Measurements from ENCODE around the gene C1QTNF9B.

Gene C1QTNF9B

DNA sequence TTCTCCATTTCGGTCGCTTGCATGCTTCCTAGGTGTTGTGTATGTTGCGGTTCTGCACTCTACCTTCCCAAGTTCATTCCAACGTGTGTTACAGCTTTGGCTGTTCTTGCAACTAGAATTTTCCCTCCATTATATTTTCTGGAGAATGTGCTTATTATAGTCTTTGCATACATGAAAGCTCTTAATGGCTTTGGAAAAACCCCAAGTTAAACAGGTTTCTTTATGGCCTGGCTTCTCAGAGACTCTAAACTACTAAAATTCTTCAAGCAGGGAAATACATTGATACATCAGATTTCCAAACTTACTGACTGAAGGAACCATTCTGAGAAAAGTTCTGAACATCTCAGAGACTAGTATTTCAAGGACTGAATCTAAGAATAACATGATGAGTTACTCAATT, 20.0 kb downstream of the C1QTNF9B start:
- no peaks in the 10 kb centered on the region for H3K4me1 ChIP-seq (ENCODE audit: control insufficient read depth, insufficient read depth, low read length)
- DNase-seq (ENCODE audit: low read depth, low spot score): no peak
- no peak overlapping the region for H3K4me3 ChIP-seq (ENCODE audit: low read length)
- H3K27me3 ChIP-seq (ENCODE audit: control insufficient read depth, insufficient read depth, low read length): no peaks in the 10 kb centered on the region
- WGBS (ENCODE audit: insufficient coverage, insufficient read length): no CpG with 5 or more reads among the region's 4 CpGs
- no peaks in the 10 kb centered on the region for H3K9me3 ChIP-seq (ENCODE audit: control insufficient read depth, insufficient read depth, low read length)
- H3K27ac ChIP-seq (ENCODE audit: low read length): no peak overlapping the region
- H3K36me3 ChIP-seq (ENCODE audit: control insufficient read depth, insufficient read depth, low read length): 0 out of 2 replicates have a peak, but pooled peaks cover 2% of the 10 kb centered on the region

DNA sequence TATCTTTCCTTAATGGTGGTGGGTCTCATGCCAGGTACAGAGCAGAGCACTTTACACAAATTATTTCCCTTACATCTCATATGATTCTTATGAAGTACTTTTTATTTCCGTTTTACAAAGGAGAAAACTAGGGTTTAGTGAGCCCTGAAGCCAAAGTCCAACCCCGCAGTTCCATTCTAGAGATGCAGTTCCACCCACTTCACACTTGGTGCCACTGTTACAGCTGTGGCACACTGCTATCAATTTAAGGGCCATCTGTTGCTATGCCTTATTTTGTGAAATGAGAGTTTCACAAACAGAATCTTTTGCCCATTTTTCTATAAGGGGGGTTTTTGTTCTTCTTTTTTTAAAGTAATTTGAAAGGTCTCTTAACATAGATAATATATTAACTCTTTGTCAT, 21.0 kb downstream of the C1QTNF9B start:
- H3K4me1 ChIP-seq (ENCODE audit: control insufficient read depth, insufficient read depth, low read length): no peaks in the 10 kb centered on the region
- 0 out of 2 replicates have a peak, but pooled peaks cover 2% of the 10 kb centered on the region for H3K36me3 ChIP-seq (ENCODE audit: control insufficient read depth, insufficient read depth, low read length)
- no peak overlapping the region for H3K27ac ChIP-seq (ENCODE audit: low read length)
- H3K4me3 ChIP-seq (ENCODE audit: low read length): no peak overlapping the region
- WGBS (ENCODE audit: insufficient coverage, insufficient read length): no CpG with 5 or more reads among the region's 2 CpGs
- no peaks in the 10 kb centered on the region for H3K9me3 ChIP-seq (ENCODE audit: control insufficient read depth, insufficient read depth, low read length)
- DNase-seq (ENCODE audit: low read depth, low spot score): no peak
- H3K27me3 ChIP-seq (ENCODE audit: control insufficient read depth, insufficient read depth, low read length): no peaks in the 10 kb centered on the region

DNA sequence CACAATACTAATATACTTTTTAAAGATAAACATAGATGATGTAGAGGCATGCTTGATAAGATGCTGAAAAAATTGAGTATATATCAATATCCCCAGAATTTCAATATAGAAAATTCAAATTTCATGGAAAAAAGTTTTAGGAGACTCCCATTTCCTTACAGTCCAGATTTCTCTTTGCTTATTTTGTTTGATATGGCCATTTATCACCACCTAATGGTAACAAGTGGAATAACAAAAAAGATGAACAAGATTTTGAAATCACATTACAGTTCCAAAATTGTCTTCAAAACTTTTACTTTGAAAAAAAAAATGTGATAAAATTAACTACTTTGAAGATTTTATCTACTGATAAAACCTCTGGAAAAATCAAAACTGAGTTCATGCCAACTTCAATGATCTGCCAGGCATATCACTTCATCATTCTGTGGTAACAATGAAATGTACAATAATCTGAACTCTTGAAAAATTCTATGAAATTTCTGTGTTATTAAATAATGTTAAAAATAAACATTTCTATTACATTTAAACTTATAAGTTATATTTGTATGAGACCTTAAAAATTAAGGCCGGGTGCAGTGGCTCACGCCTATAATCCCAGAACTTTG, 25.6 kb downstream of the C1QTNF9B start:
- no peak overlapping the region for H3K27ac ChIP-seq (ENCODE audit: low read length)
- no peaks in the 10 kb centered on the region for H3K36me3 ChIP-seq (ENCODE audit: control insufficient read depth, insufficient read depth, low read length)
- H3K4me3 ChIP-seq (ENCODE audit: low read length): no peak overlapping the region
- no CpG with 5 or more reads among the region's 2 CpGs for WGBS (ENCODE audit: insufficient coverage, insufficient read length)
- H3K9me3 ChIP-seq (ENCODE audit: control insufficient read depth, insufficient read depth, low read length): no peaks in the 10 kb centered on the region
- no peaks in the 10 kb centered on the region for H3K4me1 ChIP-seq (ENCODE audit: control insufficient read depth, insufficient read depth, low read length)
- no peak for DNase-seq (ENCODE audit: low read depth, low spot score)
- no peaks in the 10 kb centered on the region for H3K27me3 ChIP-seq (ENCODE audit: control insufficient read depth, insufficient read depth, low read length)

DNA sequence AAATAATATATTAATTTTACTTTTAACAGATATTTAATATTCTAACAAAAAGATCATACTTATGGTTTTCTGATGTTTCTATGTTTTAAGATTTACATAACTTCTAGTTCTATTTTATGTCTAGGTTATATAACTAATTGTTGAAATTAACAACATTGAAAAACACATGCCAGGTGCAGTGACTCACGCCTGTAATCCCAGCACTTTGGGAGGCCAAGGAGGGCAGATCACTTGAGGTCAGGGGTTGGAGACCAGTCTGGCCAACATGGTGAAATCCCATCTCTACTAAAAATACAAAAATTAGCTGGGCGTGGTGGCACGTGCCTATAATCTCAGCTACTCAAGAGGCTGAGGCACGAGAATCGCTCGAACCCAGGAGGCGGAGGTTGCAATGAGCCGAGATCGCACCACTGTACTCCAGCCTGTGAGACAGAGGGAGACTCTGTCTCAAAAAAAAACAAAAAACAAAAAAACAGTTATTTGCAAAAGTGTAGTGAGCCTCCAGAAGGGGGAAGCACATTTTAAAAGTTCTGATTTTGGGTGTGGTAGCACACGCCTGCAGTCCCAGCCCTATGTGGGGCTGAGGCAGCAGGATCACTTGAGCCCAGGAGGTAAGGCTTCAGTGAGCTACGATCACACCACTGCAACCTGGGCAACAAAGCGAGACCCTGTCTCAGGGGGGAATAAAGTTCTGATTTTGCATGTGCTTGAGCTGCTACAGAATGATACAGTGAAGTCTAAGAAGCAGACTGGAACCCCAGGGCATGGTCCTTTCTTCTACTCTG, 26.8 kb downstream of the C1QTNF9B start:
- H3K4me1 ChIP-seq (ENCODE audit: control insufficient read depth, insufficient read depth, low read length): no peaks in the 10 kb centered on the region
- no peaks in the 10 kb centered on the region; the same call in 1 of the 2 replicates for H3K9me3 ChIP-seq (ENCODE audit: control insufficient read depth, insufficient read depth, low read length)
- H3K36me3 ChIP-seq (ENCODE audit: control insufficient read depth, insufficient read depth, low read length): no peaks in the 10 kb centered on the region
- no peak overlapping the region for H3K27ac ChIP-seq (ENCODE audit: low read length)
- H3K4me3 ChIP-seq (ENCODE audit: low read length): no peak overlapping the region
- H3K27me3 ChIP-seq (ENCODE audit: control insufficient read depth, insufficient read depth, low read length): no peaks in the 10 kb centered on the region
- no peak for DNase-seq (ENCODE audit: low read depth, low spot score)
- WGBS (ENCODE audit: insufficient coverage, insufficient read length): no CpG with 5 or more reads among the region's 12 CpGs

DNA sequence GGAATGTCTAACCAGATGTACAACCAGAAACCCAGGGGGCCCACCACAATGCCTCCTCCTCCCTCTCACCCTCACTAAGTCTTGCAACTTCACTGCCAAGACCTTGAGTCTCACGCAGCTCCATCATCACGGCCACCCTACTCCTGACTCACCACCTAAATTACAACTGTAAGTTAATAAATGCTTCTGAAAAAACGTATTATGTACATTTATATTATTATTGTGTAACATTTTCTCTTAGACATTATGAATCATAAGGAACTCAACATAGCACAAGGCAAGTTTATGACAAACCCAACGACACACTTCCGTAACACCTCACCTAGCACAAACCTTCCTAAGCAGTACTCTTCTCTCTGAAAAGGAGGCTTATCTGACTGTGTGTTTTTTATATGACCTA, 28.8 kb downstream of the C1QTNF9B start:
- Histone ChIP-seq H3K36me3 (ENCODE audit: control insufficient read depth, insufficient read depth, low read length) (no peaks in the 10 kb centered on the region), H3K27me3 (ENCODE audit: control insufficient read depth, insufficient read depth, low read length) (no peaks in the 10 kb centered on the region)
- no CpG with 5 or more reads among the region's 5 CpGs for WGBS (ENCODE audit: insufficient coverage, insufficient read length)

DNA sequence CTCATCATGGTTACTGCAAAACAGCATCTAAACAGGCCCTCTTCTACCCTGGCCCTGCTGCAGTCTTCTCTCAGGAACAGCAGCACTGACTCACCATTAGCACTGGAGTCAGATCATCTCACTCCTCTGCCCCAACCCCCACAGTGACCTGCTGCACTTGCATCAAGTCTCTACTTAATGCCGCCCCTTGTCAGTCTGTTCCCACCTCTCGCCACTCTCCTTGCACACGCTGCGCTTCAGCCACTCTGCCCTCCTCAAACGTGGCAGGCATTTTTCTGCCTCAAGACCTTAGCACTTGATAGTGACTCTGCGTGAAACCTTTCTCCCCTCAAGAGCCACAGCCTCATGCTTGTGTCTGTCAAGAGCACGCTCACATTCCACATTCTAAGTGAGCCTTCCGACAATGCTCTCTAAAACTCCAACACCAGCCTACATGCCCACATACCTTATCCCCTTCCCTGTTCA, 30.2 kb downstream of the C1QTNF9B start:
- Histone ChIP-seq H3K27me3 (ENCODE audit: control insufficient read depth, insufficient read depth, low read length) (no peaks in the 10 kb centered on the region), H3K4me1 (ENCODE audit: control insufficient read depth, insufficient read depth, low read length) (no peaks in the 10 kb centered on the region), H3K27ac (ENCODE audit: low read length) (no peak overlapping the region), H3K4me3 (ENCODE audit: low read length) (no peak overlapping the region), H3K9me3 (ENCODE audit: control insufficient read depth, insufficient read depth, low read length) (no peaks in the 10 kb centered on the region; the same call in 1 of the 2 replicates), H3K36me3 (ENCODE audit: control insufficient read depth, insufficient read depth, low read length) (no peaks in the 10 kb centered on the region)
- no peak for DNase-seq (ENCODE audit: low read depth, low spot score)
- no CpG with 5 or more reads among the region's 8 CpGs for whole genome bisulfite sequencing (ENCODE audit: insufficient coverage, insufficient read length)

More for the DNA sequence above, 28.8 kb downstream of the C1QTNF9B start:
- no peak for DNase-seq (ENCODE audit: low read depth, low spot score)
- H3K4me3 ChIP-seq (ENCODE audit: low read length): no peak overlapping the region
- no peaks in the 10 kb centered on the region for H3K4me1 ChIP-seq (ENCODE audit: control insufficient read depth, insufficient read depth, low read length)
- H3K9me3 ChIP-seq (ENCODE audit: control insufficient read depth, insufficient read depth, low read length): no peaks in the 10 kb centered on the region; the same call in 1 of the 2 replicates
- H3K27ac ChIP-seq (ENCODE audit: low read length): no peak overlapping the region

DNA sequence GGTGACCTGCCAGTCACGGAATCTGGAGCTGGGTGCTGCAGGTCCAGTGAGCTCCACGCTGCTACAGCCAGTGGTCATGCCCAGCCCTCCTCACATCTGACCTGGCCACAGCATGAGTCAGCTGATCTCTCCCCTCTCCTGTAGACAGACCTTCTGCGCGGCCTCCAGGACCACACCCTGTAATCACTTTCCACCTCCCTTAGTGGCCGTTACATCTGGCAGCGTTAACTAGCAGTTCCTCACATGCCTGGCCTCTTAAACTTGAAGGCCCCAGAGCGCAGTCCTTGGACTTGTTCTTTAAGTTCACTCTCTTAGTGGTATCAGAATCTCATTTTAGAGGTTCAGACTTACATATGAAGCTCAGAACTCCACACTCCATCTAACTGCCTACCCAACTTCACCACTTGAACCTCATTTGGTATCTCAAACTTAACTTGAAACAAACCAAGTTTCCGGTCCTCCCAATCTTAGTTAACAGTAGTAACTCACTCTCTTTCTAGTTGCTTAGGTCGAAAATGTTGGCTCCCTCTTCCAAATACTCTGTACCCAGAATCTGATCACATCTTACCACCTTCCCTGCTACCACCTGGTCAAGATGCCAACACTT, 30.8 kb downstream of the C1QTNF9B start:
- H3K27me3 ChIP-seq (ENCODE audit: control insufficient read depth, insufficient read depth, low read length): no peaks in the 10 kb centered on the region
- no peak for DNase-seq (ENCODE audit: low read depth, low spot score)
- WGBS (ENCODE audit: insufficient coverage, insufficient read length): no CpG with 5 or more reads among the region's 9 CpGs
- no peak overlapping the region for H3K27ac ChIP-seq (ENCODE audit: low read length)
- H3K4me1 ChIP-seq (ENCODE audit: control insufficient read depth, insufficient read depth, low read length): no peaks in the 10 kb centered on the region
- no peak overlapping the region for H3K4me3 ChIP-seq (ENCODE audit: low read length)
- H3K9me3 ChIP-seq (ENCODE audit: control insufficient read depth, insufficient read depth, low read length): no peaks in the 10 kb centered on the region; the same call in 1 of the 2 replicates
- H3K36me3 ChIP-seq (ENCODE audit: control insufficient read depth, insufficient read depth, low read length): no peaks in the 10 kb centered on the region

DNA sequence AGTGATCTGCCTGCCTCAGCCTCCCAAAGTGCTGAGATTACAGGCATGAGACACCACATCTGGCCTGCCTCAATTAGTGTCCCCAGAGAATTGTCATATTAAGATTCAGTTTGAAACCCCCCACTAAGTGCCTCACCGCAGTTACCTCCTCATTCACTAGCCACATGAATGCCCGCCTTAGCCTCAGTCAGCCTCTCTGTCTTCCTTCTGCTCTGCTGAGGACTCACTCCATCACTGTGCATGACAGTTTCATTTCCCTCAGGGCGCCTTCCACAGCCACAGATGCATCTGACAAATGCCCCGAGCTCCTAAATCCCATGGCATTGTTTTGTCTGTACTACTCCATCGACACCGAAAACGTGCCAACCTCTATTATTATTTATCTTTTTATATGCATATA, 31.4 kb downstream of the C1QTNF9B start:
- no peak overlapping the region for H3K4me3 ChIP-seq (ENCODE audit: low read length)
- 100% methylated on average over 3 of the region's 7 CpGs for WGBS (ENCODE audit: insufficient coverage, insufficient read length)
- no peak for DNase-seq (ENCODE audit: low read depth, low spot score)
- H3K27me3 ChIP-seq (ENCODE audit: control insufficient read depth, insufficient read depth, low read length): no peaks in the 10 kb centered on the region
- H3K27ac ChIP-seq (ENCODE audit: low read length): no peak overlapping the region
- H3K9me3 ChIP-seq (ENCODE audit: control insufficient read depth, insufficient read depth, low read length): no peaks in the 10 kb centered on the region; the same call in 1 of the 2 replicates
- H3K4me1 ChIP-seq (ENCODE audit: control insufficient read depth, insufficient read depth, low read length): no peaks in the 10 kb centered on the region
- H3K36me3 ChIP-seq (ENCODE audit: control insufficient read depth, insufficient read depth, low read length): no peaks in the 10 kb centered on the region

DNA sequence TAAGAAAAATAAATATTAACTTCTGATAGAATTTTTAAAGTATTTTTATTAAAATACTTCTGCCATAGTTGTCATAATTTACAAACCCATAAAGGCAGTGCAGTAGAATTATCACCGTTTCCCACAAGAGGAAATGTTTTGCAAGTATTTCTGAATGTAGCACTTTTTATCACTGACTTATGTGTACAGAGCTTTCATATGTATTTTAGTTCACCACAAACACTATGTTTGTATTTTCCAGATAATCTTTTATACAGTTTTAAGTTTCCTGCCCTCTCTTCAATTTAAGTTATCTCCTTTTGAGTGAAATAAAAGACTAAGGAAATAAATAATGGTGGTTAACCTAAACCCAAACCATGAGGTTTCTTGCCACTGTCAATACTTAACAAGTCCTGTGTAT, 32.3 kb downstream of the C1QTNF9B start:
- Histone ChIP-seq H3K27ac (ENCODE audit: low read length) (no peak overlapping the region), H3K27me3 (ENCODE audit: control insufficient read depth, insufficient read depth, low read length) (no peaks in the 10 kb centered on the region), H3K4me1 (ENCODE audit: control insufficient read depth, insufficient read depth, low read length) (no peaks in the 10 kb centered on the region), H3K9me3 (ENCODE audit: control insufficient read depth, insufficient read depth, low read length) (no peaks in the 10 kb centered on the region; the same call in 1 of the 2 replicates), H3K36me3 (ENCODE audit: control insufficient read depth, insufficient read depth, low read length) (no peaks in the 10 kb centered on the region), H3K4me3 (ENCODE audit: low read length) (no peak overlapping the region)
- DNase-seq (ENCODE audit: low read depth, low spot score): no peak
- no CpG with 5 or more reads among the region's 1 CpG for WGBS (ENCODE audit: insufficient coverage, insufficient read length)

DNA sequence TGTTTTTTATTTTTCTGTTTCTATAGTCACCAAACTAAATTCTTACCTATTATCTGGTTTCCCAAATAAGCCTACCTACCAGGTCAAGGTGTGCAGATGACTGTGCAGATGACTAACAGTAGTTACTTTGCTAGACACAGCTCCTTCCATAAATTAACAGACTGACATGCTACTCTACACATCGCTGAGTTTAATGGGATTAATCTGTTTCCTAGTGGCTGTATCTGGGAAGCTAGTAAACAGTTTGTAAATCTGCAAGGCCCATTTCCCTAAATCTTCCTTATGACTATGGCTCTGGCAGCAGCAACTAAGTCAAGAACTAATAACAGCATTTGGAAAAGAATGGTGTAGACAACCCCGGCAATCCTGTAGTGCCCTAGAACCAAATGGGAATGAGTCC, 36.0 kb downstream of the C1QTNF9B start:
- H3K36me3 ChIP-seq (ENCODE audit: control insufficient read depth, insufficient read depth, low read length): no peaks in the 10 kb centered on the region
- H3K27me3 ChIP-seq (ENCODE audit: control insufficient read depth, insufficient read depth, low read length): no peaks in the 10 kb centered on the region
- no peak overlapping the region for H3K4me3 ChIP-seq (ENCODE audit: low read length)
- no peak overlapping the region for H3K27ac ChIP-seq (ENCODE audit: low read length)
- DNase-seq (ENCODE audit: low read depth, low spot score): no peak
- WGBS (ENCODE audit: insufficient coverage, insufficient read length): no CpG with 5 or more reads among the region's 2 CpGs
- no peaks in the 10 kb centered on the region for H3K4me1 ChIP-seq (ENCODE audit: control insufficient read depth, insufficient read depth, low read length)
- no peaks in the 10 kb centered on the region; the same call in 1 of the 2 replicates for H3K9me3 ChIP-seq (ENCODE audit: control insufficient read depth, insufficient read depth, low read length)
